HepG2 (cell line): Measurements from ENCODE around the gene BRD8. TPM values are rescaled to one million over a fixed set of nuclear protein-coding genes. Genes with fewer than 3 reads are reported as not detected.
A peak's percentile ranks its signal among the peaks of the same experiment; 100 is the strongest.

Experiments
- ATRX ChIP-seq: sonication (generic); formaldehyde crosslinking; IDR thresholded peaks from 2 replicates; pipeline ENCODE4 v1.4.0; 2020; ENCODE audit warnings: missing genetic modification reagents, borderline replicate concordance
- HMGA1 ChIP-seq: sonication (generic); formaldehyde crosslinking; conservative IDR thresholded peaks from 2 replicates; pipeline ENCODE4 v1.4.0; 2020; ENCODE audit warnings: missing genetic modification reagents
- KLF12 ChIP-seq: sonication (generic); formaldehyde crosslinking; IDR thresholded peaks from 2 replicates; pipeline ENCODE4 v1.4.0; 2020; ENCODE audit warnings: missing genetic modification reagents, borderline replicate concordance
- NCOA2 ChIP-seq: sonication (generic); formaldehyde crosslinking; IDR thresholded peaks from 2 replicates; pipeline ENCODE4 v1.8.0; 2022; ENCODE audit warnings: inconsistent platforms
- NR2F6 ChIP-seq, 2 experiments: IDR thresholded peaks; 2 replicates each; pipeline ENCODE4 v1.6.1; 2016; ENCODE audit warnings: antibody characterized with exemption in 1 of 2, mild to moderate bottlenecking in 1 of 2
- PAWR ChIP-seq: sonication (generic); formaldehyde crosslinking; IDR thresholded peaks from 2 replicates; pipeline ENCODE4 v1.4.0; 2020; ENCODE audit warnings: missing genetic modification reagents, mild to moderate bottlenecking, borderline replicate concordance
- SATB2 ChIP-seq: sonication (generic); formaldehyde crosslinking; IDR thresholded peaks from 2 replicates; pipeline ENCODE4 v1.5.0; 2020; ENCODE audit warnings: missing genetic modification reagents
- TCF12 ChIP-seq, 2 experiments: fragments of 450-650 bp in 1 of 2; sonication (generic) in 1 of 2; formaldehyde crosslinking in 1 of 2; IDR thresholded peaks; 2 replicates each; pipeline versions ENCODE4 v1.6.1 to v1.8.0; 2017 to 2022; ENCODE audit warnings: antibody characterized with exemption in 1 of 2, mild to moderate bottlenecking in 1 of 2, missing genetic modification reagents in 1 of 2, moderate library complexity in 1 of 2
- ZBTB38 ChIP-seq: sonication (generic); formaldehyde crosslinking; IDR thresholded peaks from 2 replicates; pipeline ENCODE4 v1.5.1; 2020; ENCODE audit warnings: mild to moderate bottlenecking, missing genetic modification reagents
- ZBTB8A ChIP-seq: sonication (generic); formaldehyde crosslinking; IDR thresholded peaks from 2 replicates; pipeline ENCODE4 v1.4.0; 2020; ENCODE audit warnings: mild to moderate bottlenecking, low read depth, missing genetic modification reagents, borderline replicate concordance
- ZNF230 ChIP-seq: sonication (generic); formaldehyde crosslinking; IDR thresholded peaks from 2 replicates; pipeline ENCODE4 v1.4.0; 2020; ENCODE audit warnings: mild to moderate bottlenecking, missing genetic modification reagents
- ZNF34 ChIP-seq: sonication (generic); formaldehyde crosslinking; IDR thresholded peaks from 2 replicates; pipeline ENCODE4 v1.4.0; 2020; ENCODE audit warnings: mild to moderate bottlenecking, missing genetic modification reagents, borderline replicate concordance
- ZNF354B ChIP-seq: sonication (generic); formaldehyde crosslinking; IDR thresholded peaks from 2 replicates; pipeline ENCODE4 v1.8.0; 2022; ENCODE audit warnings: mild to moderate bottlenecking, missing genetic modification reagents
- ZNF556 ChIP-seq: sonication (generic); formaldehyde crosslinking; IDR thresholded peaks from 2 replicates; pipeline ENCODE4 v1.4.0; 2020; ENCODE audit warnings: mild to moderate bottlenecking, missing genetic modification reagents, borderline replicate concordance
- ZNF572 ChIP-seq: sonication (generic); formaldehyde crosslinking; IDR thresholded peaks from 2 replicates; pipeline ENCODE4 v1.5.1; 2020; ENCODE audit warnings: mild to moderate bottlenecking, missing genetic modification reagents
- ZNF589 ChIP-seq: sonication (generic); formaldehyde crosslinking; conservative IDR thresholded peaks from 2 replicates; pipeline ENCODE4 v1.8.0; 2022; ENCODE audit warnings: mild to moderate bottlenecking, moderate library complexity, missing genetic modification reagents
- polyA plus RNA-seq, 8 experiments: library from polyadenylated mRNA; depleted of rRNA in 3 of 8; stranded (reverse) in 7 of 8; unstranded in 1 of 8; fragments of >200 nt; fragmentation: Illumina TruSeq in 4 of 8; extraction: Trizol in 4 of 8; gene quantifications; 2 replicates each; pipeline versions ENCODE4 v1.2.1 to v1.2.3, GENCODE V29; 2011 to 2016; ENCODE audit warnings: low read depth in 4 of 8, missing spikeins in 1 of 8, mixed read lengths in 1 of 8; ENCODE audit not compliant: insufficient read depth in 1 of 8
- total RNA-seq, 5 experiments: library from RNA; depleted of rRNA; stranded (reverse); fragments of >200 nt; fragmentation: Illumina TruSeq; extraction: Trizol; gene quantifications; 2 replicates each; pipeline ENCODE4 v1.2.3, GENCODE V29; 2016; ENCODE audit warnings: low read depth in 1 of 5
- TF ChIP-seq, protein P1 (sequence below): fragments of 450-650 bp; IDR thresholded peaks from 2 replicates; pipeline ENCODE4 v1.6.1; 2017
- TF ChIP-seq, protein P2 (sequence below): sonication (generic); formaldehyde crosslinking; IDR thresholded peaks from 2 replicates; pipeline ENCODE4 v1.5.0; 2020; ENCODE audit warnings: mild to moderate bottlenecking, missing genetic modification reagents, moderate library complexity
- TF ChIP-seq, protein P3 (sequence below): sonication (generic); formaldehyde crosslinking; IDR thresholded peaks from 2 replicates; pipeline ENCODE4 v1.5.1; 2020; ENCODE audit warnings: missing genetic modification reagents, mild to moderate bottlenecking, borderline replicate concordance
- TF ChIP-seq, protein P4 (sequence below): sonication (generic); formaldehyde crosslinking; IDR thresholded peaks from 2 replicates; pipeline ENCODE4 v1.5.0; 2020; ENCODE audit warnings: missing genetic modification reagents
- TF ChIP-seq, protein P5 (sequence below): sonication (generic); formaldehyde crosslinking; IDR thresholded peaks from 2 replicates; pipeline ENCODE4 v1.4.0; 2020; ENCODE audit warnings: mild to moderate bottlenecking, missing genetic modification reagents
- TF ChIP-seq, protein P6 (sequence below): sonication (generic); formaldehyde crosslinking; IDR thresholded peaks from 2 replicates; pipeline ENCODE4 v1.4.0; 2020; ENCODE audit warnings: mild to moderate bottlenecking, missing genetic modification reagents

The BRD8 gene
- total and polyA plus RNA-seq, 2 of the 13 experiments (the other 11 are each of a cell fraction or from before 2014, with no cell fraction given): 62.5 to 71.1 TPM

DNA sequence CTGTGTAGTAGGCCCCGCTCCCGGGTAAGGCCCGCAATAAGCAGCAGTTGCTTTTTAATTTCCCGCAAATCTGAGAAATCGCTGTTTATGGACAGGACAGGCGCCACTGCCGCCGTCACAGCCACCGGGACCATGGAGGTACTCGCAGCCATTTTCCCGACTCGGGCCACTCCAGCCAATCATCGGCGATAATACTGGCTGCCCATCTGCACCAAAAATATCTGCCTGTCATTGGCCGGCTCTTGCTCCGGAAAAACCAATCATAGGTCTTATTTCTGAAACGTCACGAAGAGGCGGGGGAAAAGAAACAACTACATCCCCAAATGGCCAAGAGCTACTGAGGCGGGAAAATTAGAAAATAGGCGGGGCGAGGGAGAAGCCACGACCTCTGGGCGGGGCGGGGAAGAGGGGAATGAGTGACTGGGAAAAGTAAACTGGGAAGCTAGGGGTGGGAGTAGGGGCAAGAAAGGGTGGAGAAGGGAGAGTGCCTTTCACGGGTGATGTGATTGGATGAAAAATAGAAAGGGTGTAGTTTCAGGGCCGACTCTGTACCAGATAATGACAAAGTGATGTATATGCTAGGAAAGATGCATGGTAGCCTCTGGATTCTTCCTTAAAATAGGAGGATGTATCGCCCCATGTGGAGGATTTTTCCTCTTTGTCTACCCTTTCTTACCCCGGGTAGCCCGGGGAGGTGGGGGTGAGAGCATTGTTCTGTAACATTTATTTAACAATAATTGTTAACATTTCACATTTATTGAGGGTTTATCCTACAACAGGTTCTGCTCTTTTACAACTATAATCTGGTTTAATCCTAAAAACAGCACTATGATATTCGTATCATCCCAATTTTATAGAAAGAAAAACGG lies 35.0 kb upstream of the BRD8 start, which contains the start of gene CDC23 (continued):
- TF ChIP-seq, protein P1, sequence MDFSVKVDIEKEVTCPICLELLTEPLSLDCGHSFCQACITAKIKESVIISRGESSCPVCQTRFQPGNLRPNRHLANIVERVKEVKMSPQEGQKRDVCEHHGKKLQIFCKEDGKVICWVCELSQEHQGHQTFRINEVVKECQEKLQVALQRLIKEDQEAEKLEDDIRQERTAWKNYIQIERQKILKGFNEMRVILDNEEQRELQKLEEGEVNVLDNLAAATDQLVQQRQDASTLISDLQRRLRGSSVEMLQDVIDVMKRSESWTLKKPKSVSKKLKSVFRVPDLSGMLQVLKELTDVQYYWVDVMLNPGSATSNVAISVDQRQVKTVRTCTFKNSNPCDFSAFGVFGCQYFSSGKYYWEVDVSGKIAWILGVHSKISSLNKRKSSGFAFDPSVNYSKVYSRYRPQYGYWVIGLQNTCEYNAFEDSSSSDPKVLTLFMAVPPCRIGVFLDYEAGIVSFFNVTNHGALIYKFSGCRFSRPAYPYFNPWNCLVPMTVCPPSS: no peak
- TF ChIP-seq, protein P2, sequence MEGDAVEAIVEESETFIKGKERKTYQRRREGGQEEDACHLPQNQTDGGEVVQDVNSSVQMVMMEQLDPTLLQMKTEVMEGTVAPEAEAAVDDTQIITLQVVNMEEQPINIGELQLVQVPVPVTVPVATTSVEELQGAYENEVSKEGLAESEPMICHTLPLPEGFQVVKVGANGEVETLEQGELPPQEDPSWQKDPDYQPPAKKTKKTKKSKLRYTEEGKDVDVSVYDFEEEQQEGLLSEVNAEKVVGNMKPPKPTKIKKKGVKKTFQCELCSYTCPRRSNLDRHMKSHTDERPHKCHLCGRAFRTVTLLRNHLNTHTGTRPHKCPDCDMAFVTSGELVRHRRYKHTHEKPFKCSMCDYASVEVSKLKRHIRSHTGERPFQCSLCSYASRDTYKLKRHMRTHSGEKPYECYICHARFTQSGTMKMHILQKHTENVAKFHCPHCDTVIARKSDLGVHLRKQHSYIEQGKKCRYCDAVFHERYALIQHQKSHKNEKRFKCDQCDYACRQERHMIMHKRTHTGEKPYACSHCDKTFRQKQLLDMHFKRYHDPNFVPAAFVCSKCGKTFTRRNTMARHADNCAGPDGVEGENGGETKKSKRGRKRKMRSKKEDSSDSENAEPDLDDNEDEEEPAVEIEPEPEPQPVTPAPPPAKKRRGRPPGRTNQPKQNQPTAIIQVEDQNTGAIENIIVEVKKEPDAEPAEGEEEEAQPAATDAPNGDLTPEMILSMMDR (CRISPR knock-in tag): no peak
- TF ChIP-seq, protein P3, sequence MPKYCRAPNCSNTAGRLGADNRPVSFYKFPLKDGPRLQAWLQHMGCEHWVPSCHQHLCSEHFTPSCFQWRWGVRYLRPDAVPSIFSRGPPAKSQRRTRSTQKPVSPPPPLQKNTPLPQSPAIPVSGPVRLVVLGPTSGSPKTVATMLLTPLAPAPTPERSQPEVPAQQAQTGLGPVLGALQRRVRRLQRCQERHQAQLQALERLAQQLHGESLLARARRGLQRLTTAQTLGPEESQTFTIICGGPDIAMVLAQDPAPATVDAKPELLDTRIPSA: no peak
- TF ChIP-seq ATRX (CRISPR knock-in tag) (no peak), ZNF230 (CRISPR knock-in tag) (peak; percentile 45; the same call in 1 of the 2 replicates), SATB2 (CRISPR knock-in tag) (no peak), ZBTB38 (0 out of 2 replicates have a peak, but pooled peaks have one; percentile 36), ZNF34 (no peak), ZNF572 (CRISPR knock-in tag) (no peak), NCOA2 (CRISPR knock-in tag) (no peak), ZBTB8A (CRISPR knock-in tag) (no peak), ZNF556 (CRISPR knock-in tag) (no peak), ZNF354B (CRISPR knock-in tag) (no peak), HMGA1 (CRISPR knock-in tag) (no peak), NR2F6 (IDR thresholded peaks at IDR 0.05) (no peak; the same call in 1 of the 2 replicates), NR2F6 (CRISPR knock-in tag; IDR thresholded peaks at IDR 0.05) (peak; percentile 27; the same call in 1 of the 2 replicates), KLF12 (CRISPR knock-in tag) (peak; percentile 46; the same call in 1 of the 2 replicates), ZNF589 (no peak; the same call in 1 of the 2 replicates), PAWR (CRISPR knock-in tag) (no peak), TCF12 (IDR thresholded peaks at IDR 0.05) (no peak), TCF12 (CRISPR knock-in tag; IDR thresholded peaks at IDR 0.05) (no peak)
- TF ChIP-seq, protein P4, sequence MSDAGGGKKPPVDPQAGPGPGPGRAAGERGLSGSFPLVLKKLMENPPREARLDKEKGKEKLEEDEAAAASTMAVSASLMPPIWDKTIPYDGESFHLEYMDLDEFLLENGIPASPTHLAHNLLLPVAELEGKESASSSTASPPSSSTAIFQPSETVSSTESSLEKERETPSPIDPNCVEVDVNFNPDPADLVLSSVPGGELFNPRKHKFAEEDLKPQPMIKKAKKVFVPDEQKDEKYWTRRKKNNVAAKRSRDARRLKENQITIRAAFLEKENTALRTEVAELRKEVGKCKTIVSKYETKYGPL (CRISPR knock-in tag): no peak
- TF ChIP-seq, protein P5, sequence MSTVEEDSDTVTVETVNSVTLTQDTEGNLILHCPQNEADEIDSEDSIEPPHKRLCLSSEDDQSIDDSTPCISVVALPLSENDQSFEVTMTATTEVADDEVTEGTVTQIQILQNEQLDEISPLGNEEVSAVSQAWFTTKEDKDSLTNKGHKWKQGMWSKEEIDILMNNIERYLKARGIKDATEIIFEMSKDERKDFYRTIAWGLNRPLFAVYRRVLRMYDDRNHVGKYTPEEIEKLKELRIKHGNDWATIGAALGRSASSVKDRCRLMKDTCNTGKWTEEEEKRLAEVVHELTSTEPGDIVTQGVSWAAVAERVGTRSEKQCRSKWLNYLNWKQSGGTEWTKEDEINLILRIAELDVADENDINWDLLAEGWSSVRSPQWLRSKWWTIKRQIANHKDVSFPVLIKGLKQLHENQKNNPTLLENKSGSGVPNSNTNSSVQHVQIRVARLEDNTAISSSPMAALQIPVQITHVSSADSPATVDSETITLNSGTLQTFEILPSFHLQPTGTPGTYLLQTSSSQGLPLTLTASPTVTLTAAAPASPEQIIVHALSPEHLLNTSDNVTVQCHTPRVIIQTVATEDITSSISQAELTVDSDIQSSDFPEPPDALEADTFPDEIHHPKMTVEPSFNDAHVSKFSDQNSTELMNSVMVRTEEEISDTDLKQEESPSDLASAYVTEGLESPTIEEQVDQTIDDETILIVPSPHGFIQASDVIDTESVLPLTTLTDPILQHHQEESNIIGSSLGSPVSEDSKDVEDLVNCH: no peak
- TF ChIP-seq, protein P6, sequence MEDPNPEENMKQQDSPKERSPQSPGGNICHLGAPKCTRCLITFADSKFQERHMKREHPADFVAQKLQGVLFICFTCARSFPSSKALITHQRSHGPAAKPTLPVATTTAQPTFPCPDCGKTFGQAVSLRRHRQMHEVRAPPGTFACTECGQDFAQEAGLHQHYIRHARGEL (CRISPR knock-in tag): no peak
